Measurements from ENCODE around the gene LIMS2.

LIMS2 gene

DNA sequence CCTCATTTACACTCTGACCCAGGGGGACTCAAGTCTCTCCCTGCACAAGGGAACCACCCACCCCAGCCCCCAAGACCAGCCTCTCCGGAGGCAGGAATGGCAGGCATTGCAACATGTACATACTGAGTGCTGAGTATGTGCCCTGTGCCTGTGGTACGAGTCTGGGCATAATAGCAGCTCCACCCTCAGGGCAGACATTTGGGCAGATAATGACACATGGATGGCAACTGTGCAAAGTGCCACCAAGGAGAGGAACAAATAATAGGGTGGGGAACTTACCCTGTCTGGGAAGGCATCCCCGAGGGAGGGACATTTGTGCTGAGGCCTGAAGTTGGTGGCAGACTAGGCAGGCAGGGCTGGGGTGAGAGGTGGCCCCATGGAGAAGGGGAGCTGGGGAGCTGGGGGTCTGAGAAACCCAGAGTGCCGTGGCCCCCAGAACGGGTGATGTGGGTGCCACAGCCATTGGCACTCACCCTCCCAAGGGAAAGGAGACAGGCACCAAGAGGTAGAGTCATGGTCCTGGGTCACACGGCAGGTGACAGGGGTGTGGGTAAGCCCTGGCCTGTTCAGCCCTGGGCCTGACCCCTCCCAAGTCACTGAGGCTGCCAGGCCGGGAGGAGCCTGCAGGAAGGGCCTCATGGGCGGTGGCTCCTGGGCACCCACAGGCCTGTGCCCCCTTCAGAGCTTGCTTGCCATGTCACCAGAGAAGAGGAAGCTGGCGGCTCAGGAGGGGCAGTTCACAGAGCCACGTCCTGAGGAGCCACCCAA lies 45.0 kb downstream of the LIMS2 start:
- TF ChIP-seq PPARA (CRISPR knock-in tag; IDR thresholded peaks at IDR 0.05; ENCODE audit: borderline replicate concordance) (no peak), CSDC2 (CRISPR knock-in tag; IDR thresholded peaks at IDR 0.05) (no peak), SNAI2 (CRISPR knock-in tag; IDR thresholded peaks at IDR 0.05) (no peak), ZC3H10 (CRISPR knock-in tag; IDR thresholded peaks at IDR 0.05) (no peak), ESRRG (CRISPR knock-in tag; IDR thresholded peaks at IDR 0.05) (no peak), ZFP30 (CRISPR knock-in tag; IDR thresholded peaks at IDR 0.05) (no peak), ZNF565 (CRISPR knock-in tag; conservative IDR thresholded peaks at IDR 0.05; ENCODE audit: low read depth) (no peak), GLIS3 (CRISPR knock-in tag; IDR thresholded peaks at IDR 0.05) (no peak), TCF4 (CRISPR knock-in tag; IDR thresholded peaks at IDR 0.05; ENCODE audit: borderline replicate concordance) (no peak), BACH2 (CRISPR knock-in tag; IDR thresholded peaks at IDR 0.05; ENCODE audit: borderline replicate concordance) (no peak), ISL1 (CRISPR knock-in tag; IDR thresholded peaks at IDR 0.05) (no peak)
- TF ChIP-seq, protein P1, sequence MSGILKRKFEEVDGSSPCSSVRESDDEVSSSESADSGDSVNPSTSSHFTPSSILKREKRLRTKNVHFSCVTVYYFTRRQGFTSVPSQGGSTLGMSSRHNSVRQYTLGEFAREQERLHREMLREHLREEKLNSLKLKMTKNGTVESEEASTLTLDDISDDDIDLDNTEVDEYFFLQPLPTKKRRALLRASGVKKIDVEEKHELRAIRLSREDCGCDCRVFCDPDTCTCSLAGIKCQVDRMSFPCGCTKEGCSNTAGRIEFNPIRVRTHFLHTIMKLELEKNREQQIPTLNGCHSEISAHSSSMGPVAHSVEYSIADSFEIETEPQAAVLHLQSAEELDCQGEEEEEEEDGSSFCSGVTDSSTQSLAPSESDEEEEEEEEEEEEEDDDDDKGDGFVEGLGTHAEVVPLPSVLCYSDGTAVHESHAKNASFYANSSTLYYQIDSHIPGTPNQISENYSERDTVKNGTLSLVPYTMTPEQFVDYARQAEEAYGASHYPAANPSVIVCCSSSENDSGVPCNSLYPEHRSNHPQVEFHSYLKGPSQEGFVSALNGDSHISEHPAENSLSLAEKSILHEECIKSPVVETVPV (CRISPR knock-in tag; IDR thresholded peaks at IDR 0.05), result no peak
- TF ChIP-seq, protein P2, sequence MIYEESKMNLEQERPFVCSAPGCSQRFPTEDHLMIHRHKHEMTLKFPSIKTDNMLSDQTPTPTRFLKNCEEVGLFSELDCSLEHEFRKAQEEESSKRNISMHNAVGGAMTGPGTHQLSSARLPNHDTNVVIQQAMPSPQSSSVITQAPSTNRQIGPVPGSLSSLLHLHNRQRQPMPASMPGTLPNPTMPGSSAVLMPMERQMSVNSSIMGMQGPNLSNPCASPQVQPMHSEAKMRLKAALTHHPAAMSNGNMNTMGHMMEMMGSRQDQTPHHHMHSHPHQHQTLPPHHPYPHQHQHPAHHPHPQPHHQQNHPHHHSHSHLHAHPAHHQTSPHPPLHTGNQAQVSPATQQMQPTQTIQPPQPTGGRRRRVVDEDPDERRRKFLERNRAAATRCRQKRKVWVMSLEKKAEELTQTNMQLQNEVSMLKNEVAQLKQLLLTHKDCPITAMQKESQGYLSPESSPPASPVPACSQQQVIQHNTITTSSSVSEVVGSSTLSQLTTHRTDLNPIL (CRISPR knock-in tag; IDR thresholded peaks at IDR 0.05; ENCODE audit: low read depth), result no peak
- no peak for ATAC-seq

DNA sequence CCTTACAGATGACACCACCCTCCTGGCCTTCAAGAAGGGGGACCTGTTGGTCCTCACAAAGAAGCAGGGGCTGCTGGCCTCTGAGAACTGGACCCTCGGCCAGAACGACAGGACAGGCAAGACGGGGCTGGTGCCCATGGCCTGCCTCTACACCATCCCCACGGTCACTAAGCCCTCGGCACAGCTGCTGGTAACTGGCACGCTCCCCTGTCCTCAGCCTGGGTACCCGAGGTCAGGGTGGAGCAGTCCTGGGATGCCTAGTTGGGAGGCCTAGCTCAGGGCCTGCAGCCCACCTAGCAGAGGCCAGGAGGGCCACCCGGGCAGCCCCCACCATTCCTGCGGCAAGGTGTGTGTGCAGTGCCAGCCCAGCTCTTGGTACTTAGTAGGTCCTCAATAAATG lies 45.7 kb downstream of the LIMS2 start:
- ATAC-seq, result no peak
- TF ChIP-seq BACH2 (CRISPR knock-in tag; IDR thresholded peaks at IDR 0.05; ENCODE audit: borderline replicate concordance) (no peak), CSDC2 (CRISPR knock-in tag; IDR thresholded peaks at IDR 0.05) (no peak), ARNTL (CRISPR knock-in tag; IDR thresholded peaks at IDR 0.05; ENCODE audit: borderline replicate concordance, low read depth) (no peak), TCF4 (CRISPR knock-in tag; IDR thresholded peaks at IDR 0.05; ENCODE audit: borderline replicate concordance) (no peak), ZFP30 (CRISPR knock-in tag; IDR thresholded peaks at IDR 0.05) (no peak), ZNF565 (CRISPR knock-in tag; conservative IDR thresholded peaks at IDR 0.05; ENCODE audit: low read depth) (no peak), ZNF70 (CRISPR knock-in tag; IDR thresholded peaks at IDR 0.05) (no peak), ESRRG (CRISPR knock-in tag; IDR thresholded peaks at IDR 0.05) (no peak), TOX (CRISPR knock-in tag; IDR thresholded peaks at IDR 0.05; ENCODE audit: borderline replicate concordance) (no peak), ZC3H10 (CRISPR knock-in tag; IDR thresholded peaks at IDR 0.05) (no peak), OSR1 (CRISPR knock-in tag; IDR thresholded peaks at IDR 0.05) (no peak), SNAI2 (CRISPR knock-in tag; IDR thresholded peaks at IDR 0.05) (no peak), ZNF8 (CRISPR knock-in tag; IDR thresholded peaks at IDR 0.05) (no peak), ZFP3 (CRISPR knock-in tag; IDR thresholded peaks at IDR 0.05) (no peak)
- TF ChIP-seq, protein P1 (CRISPR knock-in tag; IDR thresholded peaks at IDR 0.05), result no peak
- TF ChIP-seq, protein P3, sequence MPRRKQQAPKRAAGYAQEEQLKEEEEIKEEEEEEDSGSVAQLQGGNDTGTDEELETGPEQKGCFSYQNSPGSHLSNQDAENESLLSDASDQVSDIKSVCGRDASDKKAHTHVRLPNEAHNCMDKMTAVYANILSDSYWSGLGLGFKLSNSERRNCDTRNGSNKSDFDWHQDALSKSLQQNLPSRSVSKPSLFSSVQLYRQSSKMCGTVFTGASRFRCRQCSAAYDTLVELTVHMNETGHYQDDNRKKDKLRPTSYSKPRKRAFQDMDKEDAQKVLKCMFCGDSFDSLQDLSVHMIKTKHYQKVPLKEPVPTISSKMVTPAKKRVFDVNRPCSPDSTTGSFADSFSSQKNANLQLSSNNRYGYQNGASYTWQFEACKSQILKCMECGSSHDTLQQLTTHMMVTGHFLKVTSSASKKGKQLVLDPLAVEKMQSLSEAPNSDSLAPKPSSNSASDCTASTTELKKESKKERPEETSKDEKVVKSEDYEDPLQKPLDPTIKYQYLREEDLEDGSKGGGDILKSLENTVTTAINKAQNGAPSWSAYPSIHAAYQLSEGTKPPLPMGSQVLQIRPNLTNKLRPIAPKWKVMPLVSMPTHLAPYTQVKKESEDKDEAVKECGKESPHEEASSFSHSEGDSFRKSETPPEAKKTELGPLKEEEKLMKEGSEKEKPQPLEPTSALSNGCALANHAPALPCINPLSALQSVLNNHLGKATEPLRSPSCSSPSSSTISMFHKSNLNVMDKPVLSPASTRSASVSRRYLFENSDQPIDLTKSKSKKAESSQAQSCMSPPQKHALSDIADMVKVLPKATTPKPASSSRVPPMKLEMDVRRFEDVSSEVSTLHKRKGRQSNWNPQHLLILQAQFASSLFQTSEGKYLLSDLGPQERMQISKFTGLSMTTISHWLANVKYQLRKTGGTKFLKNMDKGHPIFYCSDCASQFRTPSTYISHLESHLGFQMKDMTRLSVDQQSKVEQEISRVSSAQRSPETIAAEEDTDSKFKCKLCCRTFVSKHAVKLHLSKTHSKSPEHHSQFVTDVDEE (CRISPR knock-in tag; IDR thresholded peaks at IDR 0.05), result no peak
- TF ChIP-seq, protein P2 (CRISPR knock-in tag; IDR thresholded peaks at IDR 0.05; ENCODE audit: low read depth), result no peak
